Stimulated activated CD8-positive, alpha-beta memory T cell treated with anti-CD3 and anti-CD28 coated beads, Interleukin-4, amount 100 ng/mL, for 4 hours (primary cell): Measurements from ENCODE around the gene CLCF1.

Source experiments
- DNase-seq, 2 donors: peaks; one replicate each; pipeline ENCODE4 v3.0.0-alpha.2; 2020; ENCODE audit warnings: low read depth in 2 of 2, low spot score in 1 of 2

The CLCF1 gene

GRCh38 chr11:67396587-67397389 lies 23.4 kb upstream of the CLCF1 start:
- no peak for DNase-seq

DNA sequence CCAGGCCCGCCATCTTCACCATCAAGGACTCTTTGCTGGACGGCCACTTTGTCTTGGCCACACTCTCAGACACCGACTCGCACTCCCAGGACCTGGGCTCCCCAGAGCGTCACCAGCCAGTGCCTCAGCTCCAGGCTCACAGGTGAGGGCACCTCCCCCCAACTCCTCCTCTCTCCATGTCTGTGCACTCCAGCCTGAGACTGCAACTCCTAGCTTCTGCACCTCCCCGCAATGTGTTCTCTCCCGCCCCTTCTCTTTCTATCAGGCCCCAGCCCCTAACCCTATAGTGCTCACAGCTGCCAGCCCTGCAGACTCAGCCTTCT lies 22.8 kb upstream of the CLCF1 start:
- no peak for DNase-seq

DNA sequence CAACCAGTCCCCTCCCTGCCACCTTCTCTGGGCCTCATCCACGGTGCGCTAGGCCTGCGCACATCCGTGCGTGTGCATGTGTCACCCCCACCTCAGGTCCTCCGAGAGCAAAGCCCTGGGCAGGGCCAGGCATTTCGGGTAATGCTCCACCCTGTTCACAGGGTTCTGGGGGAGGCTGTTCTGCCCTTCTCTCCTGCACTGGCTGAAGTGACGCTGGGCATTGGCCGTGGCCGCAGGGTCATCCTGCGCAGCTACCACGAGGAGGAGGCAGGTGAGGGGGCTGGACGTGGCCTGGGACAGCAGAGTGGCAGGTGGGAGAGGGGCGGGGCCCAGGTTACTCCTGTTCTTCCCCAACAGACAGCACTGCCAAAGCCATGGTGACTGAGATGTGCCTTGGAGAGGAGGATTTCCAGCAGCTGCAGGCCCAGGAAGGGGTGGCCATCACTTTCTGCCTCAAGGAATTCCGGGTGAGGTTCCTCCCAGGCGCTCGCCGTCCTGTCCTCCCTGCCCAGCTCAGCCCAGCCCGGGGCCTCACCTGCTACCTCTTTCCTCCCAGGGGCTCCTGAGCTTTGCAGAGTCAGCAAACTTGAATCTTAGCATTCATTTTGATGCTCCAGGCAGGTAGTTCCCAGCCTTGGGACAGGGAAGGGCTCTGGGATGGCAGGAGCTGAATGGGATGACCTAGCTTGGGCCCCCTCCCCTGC lies 22.3 kb upstream of the CLCF1 start:
- no peak for DNase-seq

- no peak for DNase-seq
Measured at GRCh38 chr11:67393990-67394389, 20.6 kb upstream of the CLCF1 start.

DNA sequence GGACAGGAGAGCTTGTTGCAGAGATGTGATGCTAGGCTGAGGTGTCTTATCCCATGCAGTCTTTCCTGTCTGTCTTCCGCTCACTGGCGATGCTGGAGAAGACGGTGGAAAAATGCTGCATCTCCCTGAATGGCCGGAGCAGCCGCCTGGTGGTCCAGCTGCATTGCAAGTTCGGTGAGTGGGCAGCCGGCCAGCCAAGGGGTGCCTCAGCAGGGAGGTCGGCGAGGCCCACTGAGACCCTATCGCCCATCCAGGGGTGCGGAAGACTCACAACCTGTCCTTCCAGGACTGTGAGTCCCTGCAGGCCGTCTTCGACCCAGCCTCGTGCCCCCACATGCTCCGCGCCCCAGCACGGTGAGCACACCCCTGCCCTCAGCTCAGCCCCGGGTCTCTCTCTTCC lies 20.0 kb upstream of the CLCF1 start:
- DNase-seq, result no peak

GRCh38 chr11:67392183-67392715 lies 18.9 kb upstream of the CLCF1 start:
- DNase-seq, result no peak

GRCh38 chr11:67391304-67392182 lies 18.1 kb upstream of the CLCF1 start, which contains the start of gene RAD9A:
Gene RAD9A, plus strand, starts transcription at chr11:67391986. Its CDS starts 59 bp downstream, at chr11:67392045.
- peak; percentile 82 to 89 for DNase-seq

DNA sequence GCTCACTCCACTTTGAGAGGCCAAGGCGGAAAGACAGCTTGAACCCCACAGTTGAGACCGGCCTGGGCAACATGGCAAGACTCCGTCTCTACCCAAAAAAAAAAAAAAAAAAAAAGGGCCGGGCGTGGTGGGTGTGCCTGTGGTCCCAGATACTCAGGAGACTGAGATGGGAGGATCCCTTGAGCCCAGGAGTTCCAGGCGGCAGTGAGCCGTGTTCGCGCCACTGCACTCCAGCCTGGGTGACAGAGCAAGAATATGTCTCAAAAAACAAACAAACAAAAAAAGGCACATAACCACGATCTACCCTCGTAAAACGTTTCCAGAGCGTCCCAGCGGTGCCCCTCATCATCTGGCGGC lies 17.5 kb upstream of the CLCF1 start:
- no peak for DNase-seq

DNA sequence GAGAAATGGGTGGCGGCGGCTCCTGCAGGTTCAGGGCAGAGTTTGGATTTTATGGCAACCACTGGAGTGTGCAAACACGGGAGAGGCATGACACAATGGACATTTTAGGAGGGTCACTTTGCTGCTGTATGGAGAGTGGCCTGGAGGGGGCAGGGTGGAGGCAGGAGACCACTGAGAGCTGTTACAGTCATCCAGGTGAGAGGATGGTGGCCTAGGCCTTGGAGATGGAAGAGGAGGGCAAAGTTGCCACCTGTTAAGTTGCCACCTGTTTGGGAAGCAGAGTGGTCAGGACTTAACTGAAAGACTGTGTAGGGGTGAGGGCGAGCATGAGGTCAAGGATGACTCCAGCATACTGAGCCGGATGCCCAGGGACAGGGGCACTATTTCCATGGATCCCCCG lies 16.1 kb upstream of the CLCF1 start:
- no peak for DNase-seq

DNA sequence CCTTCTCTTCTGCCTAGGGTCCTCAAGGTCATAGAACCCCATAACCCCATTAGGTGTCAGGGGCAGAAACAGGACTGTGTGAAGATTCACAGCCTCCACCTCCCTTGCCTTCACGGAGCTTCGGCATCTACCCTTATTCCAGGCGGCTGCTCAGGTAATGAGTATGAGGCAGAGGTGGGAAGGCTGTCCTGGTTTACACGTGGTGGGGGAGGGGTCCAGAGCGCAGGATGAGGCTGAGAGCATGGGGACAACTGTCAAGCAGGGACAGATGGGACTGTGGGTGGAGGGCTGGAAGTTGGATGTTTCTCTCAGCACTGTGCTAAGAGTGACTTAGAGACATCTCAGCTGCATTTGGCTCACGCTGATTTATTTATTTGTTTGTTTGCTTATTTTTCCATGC lies 14.1 kb upstream of the CLCF1 start:
- no peak for DNase-seq

DNA sequence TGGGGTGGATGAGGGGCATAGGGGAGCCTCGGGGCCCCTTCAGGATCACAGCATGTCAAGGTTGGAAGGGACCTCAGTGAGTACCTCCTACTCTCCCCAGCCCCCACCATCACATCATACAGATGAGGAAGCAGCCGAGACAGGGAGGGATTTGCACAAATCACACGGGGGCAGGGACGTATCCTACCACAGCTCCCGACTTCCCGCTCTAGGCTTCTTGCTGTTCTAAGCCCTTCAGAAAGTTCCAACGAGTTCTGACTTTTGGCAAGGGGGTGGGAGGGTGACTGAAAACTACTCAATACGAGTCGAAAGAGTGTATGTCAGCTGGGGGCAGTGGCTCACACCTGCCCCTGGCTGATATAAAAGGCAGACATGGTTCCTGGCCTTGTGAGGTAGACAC lies 13.7 kb upstream of the CLCF1 start:
- DNase-seq, result no peak

GRCh38 chr11:67384851-67385366 lies 11.5 kb upstream of the CLCF1 start:
- DNase-seq, result no peak

DNA sequence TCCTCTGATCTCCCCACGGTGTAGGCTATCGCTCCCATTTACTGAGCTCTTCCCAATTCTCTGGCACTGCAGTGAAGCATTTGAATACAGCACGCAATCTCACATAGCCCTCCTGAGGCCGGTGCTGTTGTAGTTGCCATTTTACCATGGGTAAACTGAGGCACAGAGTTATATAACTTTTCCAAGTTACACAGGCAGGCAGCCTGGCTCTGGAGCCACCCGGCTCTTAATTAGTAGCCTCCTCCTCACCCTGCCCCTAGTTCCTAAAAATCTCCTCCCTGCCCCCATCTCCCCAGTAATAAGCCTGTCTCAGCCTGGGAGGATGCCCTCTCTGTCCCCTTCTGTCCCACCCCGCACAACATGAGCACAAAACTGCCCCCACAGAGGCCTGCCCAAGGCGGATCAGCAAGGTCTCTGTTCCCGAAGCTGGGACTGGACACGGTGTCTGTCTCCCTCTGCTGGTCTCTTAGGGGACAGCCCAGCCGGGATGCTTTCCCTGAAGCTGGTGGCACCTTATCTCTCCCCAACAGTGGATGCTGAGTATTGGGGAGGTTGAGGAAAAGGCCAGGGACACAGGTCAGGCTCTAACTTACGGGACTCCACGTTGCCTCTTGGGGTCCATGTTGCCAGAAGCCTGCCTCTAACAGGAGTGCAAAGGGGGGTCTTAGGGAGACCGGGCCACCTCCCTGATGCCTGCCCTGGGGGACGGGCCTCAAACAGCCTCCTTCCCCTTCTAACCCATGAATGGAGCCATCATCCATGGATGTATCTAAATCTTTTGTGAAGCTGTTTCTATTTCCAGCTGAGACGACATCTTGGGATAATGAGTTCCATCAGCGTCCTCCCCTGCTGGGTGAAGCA lies 9.1 kb upstream of the CLCF1 start:
- peak; percentile 64 to 76 for DNase-seq

DNA sequence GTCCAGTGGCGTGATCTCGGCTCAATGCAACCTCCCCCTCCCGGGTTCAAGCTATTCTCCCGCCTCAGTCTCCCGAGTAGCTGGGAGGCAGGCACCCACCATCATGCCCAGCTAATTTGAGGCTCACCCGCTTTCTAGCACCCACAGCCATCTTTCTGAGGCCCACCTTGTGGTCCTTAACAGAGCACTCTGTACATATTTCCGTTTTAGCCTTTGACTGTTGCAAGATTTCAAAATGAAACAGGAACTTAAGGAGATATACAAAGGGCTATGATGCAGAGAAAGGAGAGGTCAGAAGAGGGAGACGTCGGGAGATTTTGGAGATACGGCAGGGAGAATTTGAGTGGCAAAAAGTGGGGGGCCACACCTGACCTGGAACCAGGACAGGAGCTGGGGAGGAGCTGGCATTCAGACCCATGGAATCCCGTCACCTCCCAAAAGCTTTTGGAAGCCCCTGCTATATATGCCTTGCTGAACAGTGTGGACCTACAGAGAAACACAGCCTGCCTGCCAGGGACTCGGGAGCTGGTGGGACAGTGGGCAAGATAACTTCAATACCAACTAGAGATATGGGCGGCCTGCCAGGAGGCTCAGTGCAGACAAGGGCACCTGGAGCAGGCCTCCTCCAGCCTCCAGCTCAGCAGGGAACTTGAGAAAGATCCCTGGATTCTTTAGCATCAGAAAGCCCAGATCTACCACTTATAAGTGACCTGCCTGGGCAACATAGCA lies 8.0 kb upstream of the CLCF1 start:
- DNase-seq, result no peak

GRCh38 chr11:67379061-67380058 lies 6.0 kb upstream of the CLCF1 start:
- no peak for DNase-seq

GRCh38 chr11:67378544-67378943 lies 5.1 kb upstream of the CLCF1 start:
- no peak for DNase-seq

- DNase-seq, result no peak
Measured at GRCh38 chr11:67376873-67377808, 3.7 kb upstream of the CLCF1 start.
